ENCODE measurements around the gene GNG2.
"Not testable (repeated sequence)": the region's sequence is repeated elsewhere in the genome, so short reads cannot be mapped to it uniquely, and the experiment has no call there.

The GNG2 gene

GRCh38 chr14:51895375-51895774 is 35.0 kb downstream of the GNG2 start:
- no peak for DNase-seq

GRCh38 chr14:51897791-51898355 is 37.5 kb downstream of the GNG2 start:
- peak; percentile 18 for DNase-seq

- no peak for DNase-seq
Observed at GRCh38 chr14:51901475-51902024, 41.1 kb downstream of the GNG2 start.

GRCh38 chr14:51905656-51906121 is 45.3 kb downstream of the GNG2 start:
- not testable (repeated sequence) for DNase-seq

GRCh38 chr14:51908086-51908485 is 47.7 kb downstream of the GNG2 start:
- no peak for DNase-seq

- DNase-seq = no peak
Observed at GRCh38 chr14:51912112-51912786, 51.8 kb downstream of the GNG2 start.

GRCh38 chr14:51914310-51914709 is 53.9 kb downstream of the GNG2 start:
- DNase-seq = no peak

- DNase-seq = no peak
Observed at GRCh38 chr14:51917193-51917592, 56.8 kb downstream of the GNG2 start.

GRCh38 chr14:51921026-51921425 is 60.6 kb downstream of the GNG2 start:
- no peak for DNase-seq

- DNase-seq = no peak
Observed at GRCh38 chr14:51922624-51923023, 62.2 kb downstream of the GNG2 start.

- no peak for DNase-seq
Observed at GRCh38 chr14:51924600-51924999, 64.2 kb downstream of the GNG2 start.

- no peak for DNase-seq
Observed at GRCh38 chr14:51925980-51926379, 65.6 kb downstream of the GNG2 start.

- no peak for DNase-seq
Observed at GRCh38 chr14:51926449-51926848, 66.0 kb downstream of the GNG2 start.

GRCh38 chr14:51928568-51928967 is 68.2 kb downstream of the GNG2 start:
- DNase-seq = no peak

- no peak for DNase-seq
Observed at GRCh38 chr14:51929166-51929565, 68.8 kb downstream of the GNG2 start.

GRCh38 chr14:51929910-51930682 is 69.7 kb downstream of the GNG2 start:
- no peak for DNase-seq

GRCh38 chr14:51931308-51931707 is 70.9 kb downstream of the GNG2 start:
- DNase-seq = no peak

GRCh38 chr14:51933191-51933590 is 72.8 kb downstream of the GNG2 start:
- no peak for DNase-seq

GRCh38 chr14:51938137-51938536 is 77.7 kb downstream of the GNG2 start:
- no peak for DNase-seq

GRCh38 chr14:51938821-51939220 is 78.4 kb downstream of the GNG2 start:
- no peak for DNase-seq

- no peak for DNase-seq
Observed at GRCh38 chr14:51939226-51939625, 78.8 kb downstream of the GNG2 start.

GRCh38 chr14:51939755-51940301 is 79.4 kb downstream of the GNG2 start:
- no peak for DNase-seq

GRCh38 chr14:51942971-51943370 is 82.6 kb downstream of the GNG2 start:
- DNase-seq = no peak

Data from NCI-H1436 (cell line).